Liver (tissue), 9 donors: ENCODE measurements around the gene SESN3. TPM values are rescaled to one million over a fixed set of nuclear protein-coding genes. Genes with fewer than 3 reads are reported as not detected.

Experiments used
- DNase-seq: peaks from one replicate; pipeline ENCODE4 v3.0.0-alpha.2; 2017; ENCODE audit warnings: low spot score
- H3K27ac ChIP-seq, 2 donors: one replicate each; pipeline ENCODE4 v1.7.0; 2013; ENCODE audit warnings: inconsistent platforms in 2 of 2, low read length in 2 of 2, control low read depth in 1 of 2, low read depth in 1 of 2, mild to moderate bottlenecking in 1 of 2
- H3K27me3 ChIP-seq, 4 donors: one replicate each; pipeline versions ENCODE4 v1.6.1 to v1.7.0; 2013; ENCODE audit warnings: low read length in 3 of 4, inconsistent platforms in 1 of 4, mild to moderate bottlenecking in 1 of 4, moderate library complexity in 1 of 4; ENCODE audit not compliant: control insufficient read depth in 4 of 4, insufficient read depth in 4 of 4
- H3K36me3 ChIP-seq, 4 donors: one replicate each; pipeline versions ENCODE4 v1.6.1 to v1.7.0; 2013; ENCODE audit warnings: low read length in 3 of 4, mild to moderate bottlenecking in 3 of 4, low read depth in 1 of 4, moderate library complexity in 1 of 4; ENCODE audit not compliant: control insufficient read depth in 4 of 4, insufficient read depth in 3 of 4
- H3K4me1 ChIP-seq, 4 donors: one replicate each; pipeline versions ENCODE4 v1.6.1 to v1.7.0; 2013; ENCODE audit warnings: low read length in 3 of 4, mild to moderate bottlenecking in 3 of 4, moderate library complexity in 1 of 4; ENCODE audit not compliant: control insufficient read depth in 4 of 4, insufficient read depth in 4 of 4
- H3K4me3 ChIP-seq, 3 donors: one replicate each; pipeline versions ENCODE4 v1.6.1 to v1.7.0; 2013; ENCODE audit warnings: low read length in 3 of 3, control low read depth in 1 of 3, low read depth in 1 of 3, mild to moderate bottlenecking in 1 of 3
- H3K9ac ChIP-seq, 2 donors: one replicate each; pipeline ENCODE4 v1.7.0; 2013; ENCODE audit warnings: low read length in 2 of 2, mild to moderate bottlenecking in 2 of 2, moderate library complexity in 2 of 2, control low read depth in 1 of 2, low read depth in 1 of 2
- H3K9me3 ChIP-seq, 4 donors: one replicate each; pipeline versions ENCODE4 v1.6.1 to v1.7.0; 2013; ENCODE audit warnings: low read length in 3 of 4; ENCODE audit not compliant: control insufficient read depth in 4 of 4
- ATF3 ChIP-seq: IDR thresholded peaks from 2 replicates; pipeline ENCODE4 v1.6.1; 2016; ENCODE audit warnings: antibody characterized with exemption
- FOXA2 ChIP-seq: IDR thresholded peaks from 2 replicates; pipeline ENCODE4 v1.6.1; 2016; ENCODE audit warnings: antibody characterized with exemption
- GABPA ChIP-seq, 2 donors: IDR thresholded peaks in 1 of 2; conservative IDR thresholded peaks in 1 of 2; 2 replicates each; pipeline ENCODE4 v1.6.1; 2016; ENCODE audit warnings: antibody characterized with exemption in 2 of 2, mild to moderate bottlenecking in 1 of 2, moderate library complexity in 1 of 2
- HNF4A ChIP-seq, 2 donors: conservative IDR thresholded peaks; 2 replicates each; pipeline ENCODE4 v1.6.1; 2016; ENCODE audit warnings: antibody characterized with exemption in 2 of 2, mild to moderate bottlenecking in 2 of 2
- JUND ChIP-seq, 2 donors: IDR thresholded peaks; 2 replicates each; pipeline ENCODE4 v1.6.1; 2016; ENCODE audit warnings: antibody characterized with exemption in 2 of 2
- NR2F2 ChIP-seq: IDR thresholded peaks from 2 replicates; pipeline ENCODE4 v1.6.1; 2016; ENCODE audit warnings: antibody characterized with exemption
- RAD21 ChIP-seq, 2 donors: IDR thresholded peaks; 2 replicates each; pipeline ENCODE4 v1.6.1; 2016; ENCODE audit warnings: antibody characterized with exemption in 2 of 2, mild to moderate bottlenecking in 2 of 2
- RXRA ChIP-seq, 2 donors: IDR thresholded peaks; 2 replicates each; pipeline ENCODE4 v1.6.1; 2017 to 2018; ENCODE audit warnings: antibody characterized with exemption in 2 of 2, mild to moderate bottlenecking in 1 of 2
- SP1 ChIP-seq: IDR thresholded peaks from 2 replicates; pipeline ENCODE4 v1.6.1; 2018; ENCODE audit warnings: antibody characterized with exemption, mild to moderate bottlenecking
- TAF1 ChIP-seq: conservative IDR thresholded peaks from 2 replicates; pipeline ENCODE4 v1.6.1; 2016; ENCODE audit warnings: antibody characterized with exemption, mild to moderate bottlenecking
- WGBS: extraction: QIAGEN DNeasy Blood & Tissue Kit; methylation state at CpG from one replicate; pipeline ENCODE4 v1.1.7; 2013; 5-methylcytosine and 5-hydroxymethylcytosine counted together
- polyA plus RNA-seq, 2 donors: library from polyadenylated mRNA; stranded (reverse) in 1 of 2; unstranded in 1 of 2; fragments of 200-250 nt in 1 of 2; fragments of >200 nt in 1 of 2; fragmentation: Nextera tagmentation in 1 of 2; extraction: Ambion mirVana in 1 of 2; gene quantifications; one replicate each; pipeline versions ENCODE4 v1.2.1 to v1.2.3, GENCODE V29; 2013 to 2015
- total RNA-seq, 2 donors: library from RNA; depleted of rRNA; stranded (reverse); fragments of >200 nt; gene quantifications; one replicate each; pipeline ENCODE4 v1.2.3, GENCODE V29; 2014
- TF ChIP-seq, protein P1 (sequence below): IDR thresholded peaks from 2 replicates; pipeline ENCODE4 v1.6.1; 2016; ENCODE audit warnings: antibody characterized with exemption
- TF ChIP-seq, protein P2 (sequence below): IDR thresholded peaks from 2 replicates; pipeline ENCODE4 v1.6.1; 2016; ENCODE audit warnings: antibody characterized with exemption, mild to moderate bottlenecking
- TF ChIP-seq, protein P3 (sequence below): IDR thresholded peaks from 2 replicates; pipeline ENCODE4 v1.6.1; 2016; ENCODE audit warnings: antibody characterized with exemption
- donor health status: healthy.
- donor health status: healthy.
- donor health status: healthy.
- donor health status: healthy.
- donor health status: healthy.

SESN3 gene
- total and polyA plus RNA-seq, 4 donors: 0.85 to 46.6 (median 2.6) TPM

- H3K4me1 ChIP-seq: peaks cover 0 to 13% (median 8%) of the 10 kb centered on the region in 4 donors
- no peak for DNase-seq
- no peak overlapping the region for H3K27ac ChIP-seq
- no peak overlapping the region for H3K4me3 ChIP-seq
- H3K9ac ChIP-seq: no peak overlapping the region
- no peaks in the 10 kb centered on the region for H3K9me3 ChIP-seq
- H3K27me3 ChIP-seq: no peaks in the 10 kb centered on the region
- H3K36me3 ChIP-seq: no peaks in the 10 kb centered on the region
- TF ChIP-seq TAF1 (no peak), JUND (IDR thresholded peaks at IDR 0.05) (no peak), HNF4A (conservative IDR thresholded peaks at IDR 0.05) (peak; percentile 56 to 63), SP1 (no peak), RXRA (IDR thresholded peaks at IDR 0.05) (peak in 1 of 2 donors; percentile 9), GABPA (IDR thresholded peaks at IDR 0.05 in 1 of 2, conservative IDR thresholded peaks at IDR 0.05 in 1 of 2) (no peak), NR2F2 (no peak), RAD21 (IDR thresholded peaks at IDR 0.05) (peak in 1 of 2 donors; percentile 8), FOXA2 (no peak)
- TF ChIP-seq, protein P1, sequence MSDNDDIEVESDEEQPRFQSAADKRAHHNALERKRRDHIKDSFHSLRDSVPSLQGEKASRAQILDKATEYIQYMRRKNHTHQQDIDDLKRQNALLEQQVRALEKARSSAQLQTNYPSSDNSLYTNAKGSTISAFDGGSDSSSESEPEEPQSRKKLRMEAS: no peak
- TF ChIP-seq, protein P2, sequence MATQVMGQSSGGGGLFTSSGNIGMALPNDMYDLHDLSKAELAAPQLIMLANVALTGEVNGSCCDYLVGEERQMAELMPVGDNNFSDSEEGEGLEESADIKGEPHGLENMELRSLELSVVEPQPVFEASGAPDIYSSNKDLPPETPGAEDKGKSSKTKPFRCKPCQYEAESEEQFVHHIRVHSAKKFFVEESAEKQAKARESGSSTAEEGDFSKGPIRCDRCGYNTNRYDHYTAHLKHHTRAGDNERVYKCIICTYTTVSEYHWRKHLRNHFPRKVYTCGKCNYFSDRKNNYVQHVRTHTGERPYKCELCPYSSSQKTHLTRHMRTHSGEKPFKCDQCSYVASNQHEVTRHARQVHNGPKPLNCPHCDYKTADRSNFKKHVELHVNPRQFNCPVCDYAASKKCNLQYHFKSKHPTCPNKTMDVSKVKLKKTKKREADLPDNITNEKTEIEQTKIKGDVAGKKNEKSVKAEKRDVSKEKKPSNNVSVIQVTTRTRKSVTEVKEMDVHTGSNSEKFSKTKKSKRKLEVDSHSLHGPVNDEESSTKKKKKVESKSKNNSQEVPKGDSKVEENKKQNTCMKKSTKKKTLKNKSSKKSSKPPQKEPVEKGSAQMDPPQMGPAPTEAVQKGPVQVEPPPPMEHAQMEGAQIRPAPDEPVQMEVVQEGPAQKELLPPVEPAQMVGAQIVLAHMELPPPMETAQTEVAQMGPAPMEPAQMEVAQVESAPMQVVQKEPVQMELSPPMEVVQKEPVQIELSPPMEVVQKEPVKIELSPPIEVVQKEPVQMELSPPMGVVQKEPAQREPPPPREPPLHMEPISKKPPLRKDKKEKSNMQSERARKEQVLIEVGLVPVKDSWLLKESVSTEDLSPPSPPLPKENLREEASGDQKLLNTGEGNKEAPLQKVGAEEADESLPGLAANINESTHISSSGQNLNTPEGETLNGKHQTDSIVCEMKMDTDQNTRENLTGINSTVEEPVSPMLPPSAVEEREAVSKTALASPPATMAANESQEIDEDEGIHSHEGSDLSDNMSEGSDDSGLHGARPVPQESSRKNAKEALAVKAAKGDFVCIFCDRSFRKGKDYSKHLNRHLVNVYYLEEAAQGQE: no peak
- TF ChIP-seq, protein P3, sequence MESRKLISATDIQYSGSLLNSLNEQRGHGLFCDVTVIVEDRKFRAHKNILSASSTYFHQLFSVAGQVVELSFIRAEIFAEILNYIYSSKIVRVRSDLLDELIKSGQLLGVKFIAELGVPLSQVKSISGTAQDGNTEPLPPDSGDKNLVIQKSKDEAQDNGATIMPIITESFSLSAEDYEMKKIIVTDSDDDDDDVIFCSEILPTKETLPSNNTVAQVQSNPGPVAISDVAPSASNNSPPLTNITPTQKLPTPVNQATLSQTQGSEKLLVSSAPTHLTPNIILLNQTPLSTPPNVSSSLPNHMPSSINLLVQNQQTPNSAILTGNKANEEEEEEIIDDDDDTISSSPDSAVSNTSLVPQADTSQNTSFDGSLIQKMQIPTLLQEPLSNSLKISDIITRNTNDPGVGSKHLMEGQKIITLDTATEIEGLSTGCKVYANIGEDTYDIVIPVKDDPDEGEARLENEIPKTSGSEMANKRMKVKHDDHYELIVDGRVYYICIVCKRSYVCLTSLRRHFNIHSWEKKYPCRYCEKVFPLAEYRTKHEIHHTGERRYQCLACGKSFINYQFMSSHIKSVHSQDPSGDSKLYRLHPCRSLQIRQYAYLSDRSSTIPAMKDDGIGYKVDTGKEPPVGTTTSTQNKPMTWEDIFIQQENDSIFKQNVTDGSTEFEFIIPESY: no peak
- WGBS: 62% methylated on average over 6 of the region's 6 CpGs
Observed at GRCh38 chr11:95266751-95267374, 35.9 kb upstream of the SESN3 start.

DNA sequence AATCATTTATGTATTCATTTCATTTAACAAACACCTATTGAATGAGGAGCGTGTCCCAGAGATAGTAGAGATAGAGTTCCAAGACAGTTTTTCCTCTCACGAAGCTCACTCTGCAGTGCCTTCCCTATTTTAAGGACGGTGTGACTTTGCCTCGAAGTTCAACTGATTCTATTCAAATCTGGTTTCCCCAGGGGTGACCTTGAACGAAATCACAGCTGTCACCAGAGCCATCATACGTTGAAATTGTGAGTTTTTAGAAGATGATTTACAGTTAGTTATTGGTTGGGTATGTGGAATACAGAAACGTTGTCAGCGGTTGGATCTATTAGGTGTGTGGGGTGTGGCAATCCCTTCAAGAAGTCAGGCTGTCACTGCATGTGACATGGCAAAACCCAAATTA lies 33.9 kb upstream of the SESN3 start:
- H3K4me3 ChIP-seq: no peak overlapping the region
- no peaks in the 10 kb centered on the region for H3K27me3 ChIP-seq
- no peak overlapping the region for H3K27ac ChIP-seq
- 85% methylated on average over 8 of the region's 8 CpGs for WGBS
- H3K4me1 ChIP-seq: peaks cover 0 to 13% (median 8%) of the 10 kb centered on the region in 4 donors
- TF ChIP-seq NR2F2: no peak
- TF ChIP-seq FOXA2: no peak
- TF ChIP-seq, protein P3: no peak
- no peak for TF ChIP-seq TAF1
- no peak for TF ChIP-seq ATF3
- no peak for TF ChIP-seq HNF4A (conservative IDR thresholded peaks at IDR 0.05)
- H3K9me3 ChIP-seq: no peaks in the 10 kb centered on the region
- DNase-seq: no peak
- H3K9ac ChIP-seq: no peak overlapping the region
- no peaks in the 10 kb centered on the region for H3K36me3 ChIP-seq
